Stimulated activated CD8-positive, alpha-beta memory T cell treated with anti-CD3 and anti-CD28 coated beads, Interleukin-12 subunit alpha, Interleukin-12 subunit beta, amount 100 ng/mL, for 1 hour (primary cell): ENCODE measurements around the gene CSAD.
"Not testable (repeated sequence)": the region's sequence is repeated elsewhere in the genome, so short reads cannot be mapped to it uniquely, and the experiment has no call there.

Source experiments
- DNase-seq: peaks from one replicate; pipeline ENCODE4 v3.0.0-alpha.2; 2020; ENCODE audit warnings: low read depth

Gene CSAD

DNA sequence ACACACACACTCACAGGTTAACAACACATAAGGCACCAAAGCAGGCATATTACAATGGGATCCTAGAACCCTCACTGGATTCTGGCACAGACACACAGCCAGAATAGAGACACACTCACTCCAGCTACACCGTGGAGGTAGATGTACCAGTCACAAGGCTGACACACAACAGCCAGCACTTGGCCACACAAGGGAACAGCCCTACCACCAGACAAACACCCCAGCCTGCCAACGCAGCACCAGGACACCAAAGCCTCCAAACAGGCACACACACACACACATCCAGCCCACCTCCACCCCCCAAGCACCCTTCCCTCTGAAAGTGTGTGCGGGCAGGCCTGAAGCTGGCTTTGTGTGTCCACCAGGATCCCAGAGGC lies 37.2 kb upstream of the CSAD start:
- no peak for DNase-seq

DNA sequence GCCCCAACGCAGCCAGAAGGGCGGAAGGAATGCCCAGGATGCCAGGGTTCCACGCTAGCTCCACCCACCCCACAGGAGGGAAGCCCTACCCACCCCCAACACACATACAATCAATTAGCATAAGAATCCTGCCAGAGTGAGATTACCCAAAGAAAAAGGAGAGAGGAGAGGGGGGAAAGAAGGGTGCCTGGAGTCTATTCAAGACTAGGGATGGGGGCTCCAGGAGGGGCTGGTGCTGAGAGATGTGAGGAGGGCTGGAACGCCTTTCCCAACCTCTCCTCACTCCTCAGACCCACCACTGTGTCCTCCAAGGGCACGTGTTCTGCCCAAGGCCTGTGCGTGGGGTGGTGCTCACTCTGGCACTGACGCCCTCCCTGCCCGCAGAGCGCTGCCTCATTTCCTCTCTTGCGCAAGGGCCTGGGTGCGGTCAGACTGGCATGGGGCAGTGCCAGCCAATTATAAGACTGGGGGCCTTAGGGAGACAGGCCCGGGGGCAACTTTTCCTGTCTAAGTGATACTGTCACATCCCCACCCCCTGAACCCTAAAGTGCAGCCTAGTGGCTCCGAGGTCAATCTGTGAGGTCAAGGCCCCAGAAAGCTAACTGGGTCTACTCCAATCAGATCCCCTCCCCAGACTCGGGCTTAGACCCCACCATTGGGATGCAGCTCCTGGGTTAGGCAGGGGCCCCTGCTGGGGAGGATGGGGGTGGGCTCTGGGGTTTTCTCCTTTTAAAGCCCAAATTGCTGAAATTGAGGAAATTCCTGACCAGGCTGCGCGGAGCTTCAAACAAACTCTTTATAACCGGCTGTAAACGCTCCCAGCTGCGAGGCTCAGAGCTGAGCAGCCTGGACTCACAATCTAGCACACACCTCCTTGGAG lies 36.6 kb upstream of the CSAD start:
- no peak for DNase-seq

DNA sequence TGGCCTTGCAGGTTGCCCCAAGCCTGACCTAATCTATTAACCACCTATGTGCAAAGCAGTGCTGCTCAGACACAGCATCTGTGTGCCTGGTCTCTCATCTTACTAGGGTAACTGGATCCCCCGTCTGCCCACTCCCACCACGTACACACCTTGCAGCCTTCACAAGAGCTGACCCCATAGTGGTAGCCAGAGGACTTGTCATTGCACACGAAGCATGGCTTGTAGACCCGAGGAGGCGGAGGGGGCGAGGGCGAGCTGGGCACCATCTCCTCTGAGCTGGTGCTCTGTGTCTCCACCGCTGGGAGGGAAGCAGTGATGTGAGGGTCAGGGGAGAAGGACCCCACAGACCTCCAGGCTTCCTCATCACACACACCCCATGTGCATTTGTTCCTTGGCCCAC lies 34.8 kb upstream of the CSAD start:
- no peak for DNase-seq

DNA sequence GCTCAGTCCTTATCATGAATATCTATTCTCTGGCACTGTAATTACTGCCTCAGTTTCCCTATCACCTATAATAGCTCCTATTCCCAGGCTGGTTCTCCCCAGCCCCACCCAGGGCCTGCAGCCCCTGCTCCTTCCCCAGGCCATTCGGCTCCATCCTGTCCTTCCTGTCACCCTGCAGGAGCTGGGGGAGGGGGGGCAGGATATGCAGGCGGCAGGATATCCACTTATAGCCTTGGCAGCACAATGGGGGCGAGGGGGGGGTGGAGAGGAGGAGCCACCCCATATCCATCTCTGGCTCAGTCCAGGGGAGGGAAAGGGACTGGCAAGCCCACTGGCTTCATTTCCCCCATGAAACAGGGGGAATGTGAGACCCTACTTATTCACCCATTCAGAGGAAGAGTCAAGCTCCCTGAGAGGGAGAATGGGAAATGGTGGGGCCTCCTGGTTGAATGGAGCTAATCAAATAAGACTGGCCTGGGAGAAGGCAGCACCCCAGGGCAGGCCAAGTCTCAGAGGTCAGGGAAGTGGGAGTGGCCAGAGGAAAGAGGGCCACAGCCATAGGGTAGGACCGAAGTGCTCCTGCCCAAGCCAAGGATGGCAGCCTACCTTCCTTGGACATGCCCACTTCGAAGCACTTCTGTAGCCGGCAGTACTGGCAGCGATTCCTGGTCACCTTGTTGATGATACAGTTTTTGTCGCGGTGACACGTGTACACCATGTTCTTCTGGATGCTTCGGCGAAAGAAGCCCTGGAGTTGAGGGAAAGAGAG lies 34.1 kb upstream of the CSAD start:
- no peak for DNase-seq

DNA sequence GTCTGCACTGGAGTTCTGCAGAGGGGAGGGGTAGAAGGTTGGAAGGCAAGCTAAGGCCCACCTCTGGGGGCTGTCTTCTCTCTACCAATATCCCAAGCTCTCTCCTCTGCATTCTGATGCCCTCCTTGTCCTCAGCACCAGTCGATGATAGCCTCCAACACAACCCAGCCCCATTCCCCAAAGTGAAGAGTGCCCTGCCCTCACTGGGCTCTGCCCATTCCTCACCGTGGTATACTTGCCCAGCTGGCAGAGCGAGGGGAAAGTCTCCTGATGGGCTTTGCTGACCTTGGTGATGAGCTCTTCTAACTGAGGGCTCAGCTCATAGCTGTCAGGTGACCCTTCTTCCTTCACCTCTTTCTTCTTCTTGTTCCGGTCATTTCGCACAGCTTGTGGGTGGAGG lies 33.5 kb upstream of the CSAD start:
- DNase-seq, result no peak

DNA sequence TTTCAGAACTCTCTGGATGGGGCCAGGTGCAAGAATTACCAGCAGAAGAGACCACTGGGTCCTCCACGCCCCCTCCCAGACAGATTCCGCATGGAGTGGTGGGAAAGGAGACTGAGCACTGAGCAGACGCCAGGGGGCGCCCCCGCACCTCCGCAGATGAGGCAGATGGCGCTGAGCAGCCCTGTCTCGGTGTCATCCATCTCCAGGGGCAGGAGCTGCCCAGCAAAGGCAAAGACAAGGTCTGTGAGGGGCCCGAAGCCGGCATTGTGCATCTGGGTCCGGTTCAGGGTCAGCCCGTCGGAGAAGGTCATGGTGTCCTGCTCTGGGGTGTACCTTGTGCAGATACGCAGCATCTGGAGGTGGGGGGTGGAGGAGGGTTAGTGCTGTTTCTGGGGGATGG lies 32.6 kb upstream of the CSAD start:
- peak; percentile 78 for DNase-seq

DNA sequence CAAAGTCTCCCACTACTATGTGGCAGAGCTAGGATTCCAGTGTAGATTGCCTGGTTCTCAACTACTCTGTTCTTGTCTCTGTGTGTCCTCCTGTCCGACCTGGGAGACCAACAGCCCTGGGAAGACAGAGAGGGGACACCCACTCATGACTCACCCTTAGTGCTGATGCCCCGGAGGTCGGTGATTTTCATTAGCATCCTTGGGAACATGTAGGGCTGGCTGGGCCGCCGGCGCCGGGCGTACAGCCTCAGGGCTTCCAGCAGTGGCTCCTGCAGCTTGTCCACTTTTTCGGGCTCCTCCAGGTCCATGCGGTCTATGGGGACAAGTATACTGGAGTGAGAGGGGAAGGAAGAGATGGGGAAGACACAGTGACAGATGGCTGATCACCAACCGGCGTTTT lies 32.2 kb upstream of the CSAD start:
- DNase-seq, result no peak

DNA sequence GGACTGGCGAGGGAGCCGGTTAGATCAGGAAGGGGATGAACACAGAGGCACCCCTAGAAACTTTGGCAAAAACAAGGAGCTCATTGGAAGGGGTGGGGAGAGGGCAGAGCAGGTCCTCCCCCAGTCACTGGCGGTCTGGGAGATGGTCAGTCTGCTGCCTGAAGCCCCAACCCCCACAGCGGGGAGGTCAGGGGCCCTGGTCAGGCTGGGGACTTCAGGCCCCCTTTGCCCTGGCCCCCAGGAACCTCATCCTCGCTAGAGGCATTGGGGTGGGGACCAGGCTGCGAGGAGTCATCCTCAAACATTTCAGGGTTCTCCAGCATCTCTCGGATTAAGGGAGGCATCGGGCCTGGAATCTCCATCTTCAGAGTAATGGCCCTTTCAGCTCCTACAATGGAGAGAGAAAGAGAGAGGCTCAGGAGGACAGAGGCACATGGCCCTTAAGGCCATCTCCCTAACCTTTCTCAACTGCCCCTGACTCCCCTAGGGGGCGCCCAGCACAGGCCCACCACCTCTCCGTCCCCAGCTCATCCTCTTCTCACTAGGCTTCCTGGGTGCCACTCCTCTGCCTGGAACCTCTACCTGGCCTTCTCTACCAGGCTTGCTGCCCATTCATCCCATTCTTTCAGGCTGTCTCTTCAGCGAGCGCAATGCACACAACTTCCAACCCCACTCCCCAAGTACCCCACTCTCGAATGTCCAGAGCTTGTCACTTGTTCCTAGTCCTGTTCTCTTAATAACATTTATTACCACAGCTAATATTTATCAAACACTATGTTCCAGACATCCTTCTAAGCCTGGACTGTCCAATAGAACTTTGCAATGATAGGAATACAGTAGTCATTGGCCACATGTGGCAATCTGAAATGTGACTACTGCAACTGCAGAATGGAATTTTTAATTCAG lies 31.0 kb upstream of the CSAD start:
- no peak for DNase-seq

DNA sequence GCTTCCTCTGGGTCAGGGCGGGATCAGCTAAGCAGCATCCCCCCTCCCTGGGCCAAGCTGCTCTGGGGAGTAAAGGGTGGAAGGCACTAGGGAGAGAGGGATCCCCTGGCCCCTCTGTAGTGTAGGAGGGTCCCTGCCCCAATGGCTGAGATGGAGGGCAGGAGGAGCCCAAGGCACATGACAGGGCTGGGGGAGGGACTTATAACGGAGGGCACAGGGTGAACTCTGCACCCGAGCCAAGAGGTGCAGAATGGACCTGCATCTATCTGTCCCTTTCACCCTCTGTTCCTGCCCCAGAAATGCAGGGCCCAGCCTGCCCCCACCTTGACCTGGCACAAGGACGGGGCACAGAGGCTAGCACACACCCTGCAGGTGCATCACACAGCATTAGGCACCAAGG lies 30.1 kb upstream of the CSAD start:
- no peak for DNase-seq

DNA sequence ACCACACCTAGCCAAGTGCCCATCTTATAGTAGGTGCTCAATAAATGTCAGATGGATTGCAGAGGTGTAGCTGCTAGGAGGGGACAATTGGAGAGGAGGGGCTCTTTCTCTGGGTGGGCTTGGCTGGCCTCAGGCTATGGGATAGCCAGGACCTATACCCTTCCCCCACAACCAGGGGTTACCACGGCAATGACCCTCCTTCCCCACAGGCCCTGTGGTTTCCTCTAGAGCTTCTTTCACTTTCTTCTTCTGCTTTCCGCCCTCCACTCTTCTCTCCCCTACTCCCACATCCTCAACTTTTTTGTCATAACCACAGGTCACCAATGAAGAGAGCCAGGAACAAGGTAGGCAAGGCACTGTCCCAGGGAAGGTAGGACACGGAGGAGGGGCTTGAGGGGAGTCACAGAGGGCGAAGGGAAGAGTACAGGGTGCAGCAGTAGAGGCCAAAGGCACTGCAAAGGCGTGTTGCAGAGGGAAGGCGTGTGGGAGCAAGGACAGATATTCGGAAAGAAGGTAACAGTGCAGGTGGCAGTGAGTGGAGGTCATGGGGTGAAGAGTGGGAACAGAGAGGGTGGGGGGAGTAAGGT lies 28.2 kb upstream of the CSAD start:
- DNase-seq, result no peak

DNA sequence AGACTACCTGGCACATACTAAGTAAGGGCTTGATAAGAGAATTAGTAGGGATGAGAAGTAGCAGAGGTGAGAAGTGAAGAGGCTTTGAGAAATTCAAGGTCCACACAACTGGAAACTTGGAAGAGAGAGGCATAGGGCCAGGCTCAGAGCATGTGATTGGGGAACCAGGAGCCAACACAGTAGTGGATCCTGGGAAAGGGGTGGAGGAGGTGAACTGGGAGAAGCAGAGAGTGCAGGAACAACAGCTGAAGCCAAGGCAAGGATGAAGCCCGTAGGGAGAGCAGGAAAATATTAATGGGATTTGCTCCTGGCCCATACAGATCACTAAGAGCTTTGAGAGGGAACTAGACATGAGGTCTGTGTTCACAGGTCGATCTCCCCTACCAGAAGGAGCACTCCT lies 27.7 kb upstream of the CSAD start:
- no peak for DNase-seq

DNA sequence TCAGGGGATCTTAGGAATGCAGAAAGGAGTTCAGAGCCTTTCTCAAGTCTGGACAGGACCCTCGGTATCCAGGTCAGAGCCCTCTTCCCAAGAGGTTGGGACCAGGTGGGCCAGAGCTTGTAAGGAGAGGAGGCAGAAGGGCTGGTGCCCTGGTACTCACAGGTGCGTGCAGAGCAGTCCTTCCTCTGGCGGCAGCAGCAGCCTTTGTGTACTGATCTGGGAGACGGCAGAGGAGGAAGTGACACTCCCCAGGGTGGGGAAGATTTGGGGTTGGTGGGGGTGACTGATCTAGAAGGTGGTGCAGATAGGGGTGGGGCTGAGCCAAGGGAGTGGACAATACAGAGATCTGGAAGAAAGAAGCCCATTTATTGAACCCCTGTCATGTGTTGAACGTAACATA lies 26.3 kb upstream of the CSAD start, which contains the start of gene ITGB7:
Gene ITGB7 (minus strand): TSS at position 210 of the 400 bp plus-strand sequence. CDS start 6,808 bp downstream, outside the sequence.
- DNase-seq, result peak; percentile 52

DNA sequence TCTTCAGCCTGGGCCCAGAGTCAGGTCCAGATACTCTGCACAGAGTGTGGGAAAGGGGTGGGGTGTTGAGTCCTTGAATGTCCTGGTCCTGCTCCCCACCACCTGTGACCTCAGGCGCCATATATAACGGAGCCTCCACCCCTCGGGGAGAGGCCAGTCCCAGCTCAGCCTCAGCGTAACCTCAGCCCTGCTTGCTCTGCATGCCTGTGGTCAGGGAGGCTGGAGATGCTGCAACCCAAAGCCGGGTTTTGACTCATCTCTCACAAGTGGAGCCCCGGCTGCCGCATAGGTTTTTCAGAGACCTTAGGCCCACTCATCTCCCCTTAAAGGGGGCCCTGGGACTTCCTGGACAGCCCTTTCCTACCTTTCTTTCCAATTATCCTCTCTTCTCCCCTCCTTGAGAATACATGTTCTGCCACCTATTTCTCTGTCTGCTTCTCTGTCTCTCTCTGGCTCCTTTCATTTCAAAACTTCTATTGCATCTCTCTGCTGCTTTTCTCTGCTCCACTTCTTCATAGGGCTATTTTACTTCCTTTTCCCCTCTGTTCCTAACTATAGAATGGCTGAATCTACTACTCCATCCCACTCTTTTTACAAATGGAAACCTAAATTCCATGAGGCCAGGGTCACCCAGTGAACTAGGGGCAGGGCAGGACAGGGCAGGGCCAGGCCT lies 25.2 kb upstream of the CSAD start:
- DNase-seq, result peak; percentile 37

DNA sequence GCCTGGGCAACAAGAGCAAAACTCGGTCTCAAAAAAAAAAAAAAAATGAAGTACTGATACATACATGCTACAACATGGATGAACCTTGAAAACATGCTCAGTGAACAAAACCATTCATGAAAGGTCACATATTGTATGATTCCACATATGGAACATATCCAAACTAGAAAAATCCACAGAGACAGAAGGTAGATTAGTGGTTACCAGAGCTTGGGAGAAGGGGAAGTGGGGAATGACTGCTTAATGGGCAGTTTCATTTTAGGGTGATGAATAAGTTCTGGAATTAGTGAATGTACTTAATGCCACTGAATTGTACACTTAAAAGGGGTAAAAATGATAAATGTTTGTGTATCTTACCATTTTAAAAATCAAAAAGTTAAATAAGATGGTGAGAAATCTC lies 23.6 kb upstream of the CSAD start:
- no peak for DNase-seq

DNA sequence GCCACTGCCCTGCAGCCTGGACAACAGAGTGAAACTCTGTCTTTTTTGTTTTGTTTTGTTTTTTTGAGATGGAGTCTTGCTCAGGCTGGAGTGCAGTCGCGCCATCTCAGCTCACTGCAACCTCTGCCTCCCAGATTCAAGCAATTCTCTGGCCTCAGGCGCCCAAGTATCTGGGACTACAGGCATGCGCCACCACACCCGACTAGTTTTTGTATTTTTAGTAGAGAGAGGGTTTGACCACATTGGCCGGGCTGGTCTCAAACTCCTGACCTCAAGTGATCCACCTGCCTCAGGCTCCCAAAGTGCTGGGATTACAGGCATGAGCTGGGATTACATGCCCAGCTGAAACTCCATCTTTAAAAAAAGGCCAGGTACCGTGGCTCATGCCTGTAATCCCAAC lies 21.6 kb upstream of the CSAD start:
- not testable (repeated sequence) for DNase-seq

DNA sequence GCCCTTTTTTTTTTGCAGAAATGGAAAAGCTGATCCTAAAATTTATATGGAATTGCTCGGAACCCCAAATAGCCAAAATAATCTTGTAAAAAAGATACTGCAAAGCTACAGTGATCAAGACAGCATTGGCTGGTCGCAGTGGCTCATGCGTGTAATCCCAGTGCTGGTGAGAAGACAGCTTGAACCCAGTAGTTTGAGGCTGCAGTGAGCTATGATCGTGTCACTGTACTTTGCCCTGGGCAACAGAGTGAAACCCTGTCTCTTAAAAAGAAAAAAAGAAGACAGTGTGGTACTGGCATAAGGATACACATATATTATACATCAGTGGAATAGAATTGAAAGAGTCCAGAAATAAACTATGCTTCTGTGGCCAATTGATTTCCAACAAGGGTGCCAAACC lies 20.9 kb upstream of the CSAD start:
- DNase-seq, result no peak

DNA sequence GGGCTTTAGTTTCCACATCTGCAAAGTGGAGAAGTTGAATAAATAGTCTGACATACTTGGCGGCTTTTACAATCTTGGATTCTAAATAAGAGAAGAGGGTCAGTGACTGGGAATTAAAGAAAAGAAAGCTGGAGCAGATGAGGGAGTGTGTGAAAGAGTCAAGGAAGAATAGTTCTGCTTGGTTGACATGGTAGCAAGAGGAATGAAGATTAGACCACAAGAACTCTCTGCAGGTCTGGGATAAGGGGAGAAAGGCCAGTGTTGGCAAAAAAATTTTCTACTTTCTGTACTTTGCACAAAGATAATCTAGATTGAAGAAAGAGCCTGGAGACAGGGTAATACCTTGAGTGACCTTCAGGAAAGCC lies 20.4 kb upstream of the CSAD start:
- no peak for DNase-seq

DNA sequence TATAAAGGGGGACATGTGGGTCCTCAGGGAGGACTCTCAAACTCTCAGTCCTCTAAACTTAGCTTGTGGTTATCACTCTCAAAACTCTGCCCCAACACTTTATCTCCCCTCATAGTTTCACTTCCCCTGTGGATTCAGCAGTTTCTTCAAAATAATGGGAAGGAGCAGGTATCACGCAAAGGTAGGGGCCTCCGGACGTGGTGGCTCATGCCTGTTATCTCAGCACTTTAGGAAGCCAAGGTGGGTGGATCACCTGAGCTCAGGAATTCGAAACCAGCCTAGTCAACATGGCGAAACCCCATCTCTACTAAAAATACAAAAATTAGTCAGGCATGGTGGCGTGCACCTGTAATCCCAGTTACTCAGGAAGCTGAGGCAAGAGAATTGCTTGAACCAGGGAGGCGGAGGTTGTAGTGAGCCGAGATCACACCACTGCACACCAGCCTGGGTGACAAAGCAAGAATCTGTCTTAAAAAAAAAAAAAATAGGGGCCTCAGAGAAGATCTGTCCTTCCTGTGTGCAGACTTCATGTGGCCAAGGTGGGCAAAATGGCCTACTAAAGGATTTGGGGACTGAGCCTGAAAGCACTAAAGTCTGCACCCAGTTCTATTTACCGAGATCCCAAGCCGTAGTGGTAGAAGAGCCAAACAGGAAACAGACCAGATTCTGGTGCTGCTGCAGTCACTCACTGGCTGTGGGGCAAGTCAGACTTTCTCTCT lies 19.9 kb upstream of the CSAD start:
- no peak for DNase-seq

DNA sequence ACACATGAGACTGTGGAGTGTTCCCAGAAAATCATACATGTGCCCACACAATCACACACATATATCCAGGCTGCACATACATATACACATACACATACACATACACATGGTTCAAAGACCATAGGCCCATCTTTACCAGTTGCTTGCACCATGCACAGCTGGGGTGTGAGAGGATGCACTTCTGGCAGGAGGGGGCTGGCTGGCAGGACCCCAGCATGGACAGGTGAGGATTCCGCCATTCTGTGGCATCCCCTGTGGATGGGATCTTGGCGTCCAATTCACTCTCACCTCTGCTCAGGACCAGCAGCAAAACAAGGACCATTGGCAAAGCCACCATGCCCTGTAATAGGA lies 19.4 kb upstream of the CSAD start:
- DNase-seq, result no peak

DNA sequence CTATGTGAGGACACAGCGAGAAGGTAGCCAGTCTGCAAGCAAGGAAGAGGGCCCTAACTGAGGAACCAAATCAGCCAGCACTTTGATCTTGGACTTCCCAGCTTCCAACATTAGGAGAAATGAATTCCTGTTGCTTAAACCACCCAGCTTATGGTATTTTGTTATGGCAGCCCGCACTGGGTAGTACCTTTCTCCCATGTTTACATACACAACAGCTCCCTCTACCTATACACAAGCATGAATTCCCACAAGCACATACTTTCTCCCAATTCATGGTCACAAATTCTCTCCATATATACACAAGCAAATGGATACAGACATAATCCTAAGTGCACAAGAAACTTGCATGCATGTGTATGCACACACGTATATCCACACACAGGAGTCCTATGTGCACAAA lies 19.0 kb upstream of the CSAD start:
- no peak for DNase-seq
